Cardiac muscle cell (in vitro differentiated cells and primary cell): ENCODE results near the gene RPL41. TPM values are rescaled to one million over a fixed set of nuclear protein-coding genes. Genes with fewer than 3 reads are reported as not detected.

Experiments
- DNase-seq, 2 donors: peaks; one replicate each; pipeline versions ENCODE4 v3.0.0 to v3.0.0-alpha.2; 2010 to 2017; ENCODE audit warnings: low read depth in 1 of 2, low spot score in 1 of 2
- H3K27ac ChIP-seq: fragments of 200-600 bp; sonication (generic); 2 replicates; pipeline ENCODE4 v1.5.1; 2016
- H3K27me3 ChIP-seq: fragments of 200-600 bp; sonication (generic); 2 replicates; pipeline ENCODE4 v1.6.0; 2016; ENCODE audit warnings: control low read depth
- H3K36me3 ChIP-seq: fragments of 200-600 bp; sonication (generic); 2 replicates; pipeline ENCODE4 v1.5.1; 2016; ENCODE audit warnings: control low read depth
- H3K4me1 ChIP-seq: fragments of 200-600 bp; sonication (generic); 2 replicates; pipeline ENCODE4 v1.8.1; 2017; ENCODE audit warnings: low read depth, mild to moderate bottlenecking, mixed run types
- H3K4me3 ChIP-seq: fragments of 200-600 bp; sonication (generic); 2 replicates; pipeline ENCODE4 v1.5.1; 2016; ENCODE audit warnings: mild to moderate bottlenecking
- H3K9me3 ChIP-seq: fragments of 200-600 bp; sonication (generic); 2 replicates; pipeline ENCODE4 v1.5.1; 2017; ENCODE audit warnings: low read depth, mild to moderate bottlenecking, control low read depth
- CTCF ChIP-seq: IDR thresholded peaks from 2 replicates; pipeline ENCODE4 v1.5.1; 2012; ENCODE audit warnings: low read depth, mild to moderate bottlenecking, low read length
- polyA plus RNA-seq: library from polyadenylated mRNA; unstranded; fragments of >200 nt; fragmentation: Nextera tagmentation; extraction: Ambion mirVana; gene quantifications from 2 replicates; pipeline ENCODE4 v1.2.1, GENCODE V29; 2016
- total RNA-seq: library from RNA; depleted of rRNA; stranded (reverse); fragments of >200 nt; gene quantifications from 2 replicates; pipeline ENCODE4 v1.2.3, GENCODE V29; 2016

The RPL41 gene
- total and polyA plus RNA-seq, 2 experiments from 2014 or later = 1,416 to 2,144 TPM

- DNase-seq = no peak
- Histone ChIP-seq H3K36me3 (no peaks in the 10 kb centered on the region), H3K27me3 (no peaks in the 10 kb centered on the region), H3K9me3 (no peaks in the 10 kb centered on the region), H3K4me3 (peak overlapping the region; percentile 93), H3K4me1 (peaks cover 29% of the 10 kb centered on the region), H3K27ac (peak overlapping the region; percentile 50)
- TF ChIP-seq CTCF = no peak
Observed at GRCh38 chr12:56118688-56119357, 2.4 kb downstream of the RPL41 start.

- DNase-seq = peak; percentile 94 to 97
- Histone ChIP-seq H3K27ac (peak overlapping the region; percentile 89), H3K9me3 (no peaks in the 10 kb centered on the region), H3K27me3 (no peaks in the 10 kb centered on the region), H3K4me3 (peak overlapping the region; percentile 93), H3K36me3 (no peaks in the 10 kb centered on the region), H3K4me1 (peaks cover 29% of the 10 kb centered on the region)
- TF ChIP-seq CTCF = peak; percentile 76
Observed at GRCh38 chr12:56119361-56119796, 2.9 kb downstream of the RPL41 start.

- Histone ChIP-seq H3K36me3 (no peaks in the 10 kb centered on the region), H3K9me3 (no peaks in the 10 kb centered on the region), H3K4me3 (no peak overlapping the region), H3K27ac (peak overlapping the region; percentile 89), H3K4me1 (peaks cover 29% of the 10 kb centered on the region), H3K27me3 (no peaks in the 10 kb centered on the region)
- TF ChIP-seq CTCF = no peak
- DNase-seq = no peak
Observed at GRCh38 chr12:56120158-56120846, 3.9 kb downstream of the RPL41 start.

- peaks cover 33% of the 10 kb centered on the region for H3K4me1 ChIP-seq
- H3K36me3 ChIP-seq = no peaks in the 10 kb centered on the region
- peak overlapping the region; percentile 89 for H3K27ac ChIP-seq
- H3K4me3 ChIP-seq = no peak overlapping the region
- no peaks in the 10 kb centered on the region for H3K9me3 ChIP-seq
- no peak for TF ChIP-seq CTCF
- no peaks in the 10 kb centered on the region for H3K27me3 ChIP-seq
- DNase-seq = no peak
Observed at GRCh38 chr12:56121204-56121870, 4.9 kb downstream of the RPL41 start.

- peaks cover 46% of the 10 kb centered on the region for H3K4me1 ChIP-seq
- H3K4me3 ChIP-seq = no peak overlapping the region
- no peaks in the 10 kb centered on the region for H3K36me3 ChIP-seq
- DNase-seq = no peak
- H3K9me3 ChIP-seq = no peaks in the 10 kb centered on the region
- H3K27me3 ChIP-seq = no peaks in the 10 kb centered on the region
- TF ChIP-seq CTCF = no peak
- H3K27ac ChIP-seq = peak overlapping the region; percentile 89
Observed at GRCh38 chr12:56122637-56123036, 6.2 kb downstream of the RPL41 start.
